ENCODE results near the gene GPR75.
"Not testable (repeated sequence)": the region's sequence is repeated elsewhere in the genome, so short reads cannot be mapped to it uniquely, and the experiment has no call there.

GRCh38 chr2:53829980-53830290 lies 29.8 kb downstream of the GPR75 start:
- TF ChIP-seq CTCF (IDR thresholded peaks at IDR 0.05; ENCODE audit: control extremely low read depth in 1 of 3, insufficient read depth in 1 of 3, low read depth in 1 of 3, low read length in 3 of 3); ZNF274 (IDR thresholded peaks at IDR 0.05; ENCODE audit: borderline replicate concordance, extremely low read depth, low read length); TAF1 (IDR thresholded peaks at IDR 0.05; ENCODE audit: low read depth, low read length); RAD21 (IDR thresholded peaks at IDR 0.05 in 1 of 2, conservative IDR thresholded peaks at IDR 0.05 in 1 of 2; ENCODE audit: low read depth in 2 of 2, low read length in 2 of 2); JUND (IDR thresholded peaks at IDR 0.05; ENCODE audit: low read length); RNF2 (IDR thresholded peaks at IDR 0.05; ENCODE audit: borderline replicate concordance, low read depth, low read length, missing control alignments, poor library complexity, severe bottlenecking); ATF2 (IDR thresholded peaks at IDR 0.05; ENCODE audit: low read length); CEBPB (IDR thresholded peaks at IDR 0.05; ENCODE audit: low read depth, low read length); ASH2L (IDR thresholded peaks at IDR 0.05; ENCODE audit: low read length); EP300 (IDR thresholded peaks at IDR 0.05; ENCODE audit: borderline replicate concordance in 1 of 2, low read depth in 2 of 2, low read length in 2 of 2); MAFK (IDR thresholded peaks at IDR 0.05; ENCODE audit: low read depth, low read length); GTF2F1 (IDR thresholded peaks at IDR 0.05; ENCODE audit: borderline replicate concordance, low read depth, low read length); MAX (IDR thresholded peaks at IDR 0.05): not testable (repeated sequence)

All from H1 (cell line).